ENCODE measurements around the gene ADAMTS14.

- TF ChIP-seq CTCF (IDR thresholded peaks at IDR 0.05; ENCODE audit: insufficient read depth, low read depth, low read length) (peak; percentile 73), EZH2 (IDR thresholded peaks at IDR 0.05; ENCODE audit: insufficient read depth, low read length) (no peak)
These were observed 86.6 kb downstream of the ADAMTS14 start for GRCh38 chr10:70758757-70759514.

Measured in astrocyte (in vitro differentiated cells and primary cell).